K562 (cell line): ENCODE results near the gene KRT36. TPM values are rescaled to one million over a fixed set of nuclear protein-coding genes. Genes with fewer than 3 reads are reported as not detected.

Source experiments
- ATF3 ChIP-seq, 2 experiments: fragments of 450-650 bp in 1 of 2; sonication (generic) in 1 of 2; formaldehyde crosslinking in 1 of 2; IDR thresholded peaks in 1 of 2; conservative IDR thresholded peaks in 1 of 2; 2 replicates each; pipeline versions ENCODE4 v1.6.1 to v1.8.1; 2016 to 2023; ENCODE audit warnings: mild to moderate bottlenecking in 2 of 2, moderate library complexity in 2 of 2, inconsistent platforms in 1 of 2, missing genetic modification reagents in 1 of 2
- CBFA2T3 ChIP-seq: fragments of 450-650 bp; IDR thresholded peaks from 2 replicates; pipeline ENCODE4 v1.6.1; 2017
- CREM ChIP-seq: IDR thresholded peaks from 2 replicates; pipeline ENCODE4 v1.6.1; 2014; ENCODE audit warnings: antibody characterized with exemption, low read depth
- DDX20 ChIP-seq: fragments of 450-650 bp; IDR thresholded peaks from 2 replicates; pipeline ENCODE4 v1.6.1; 2016; ENCODE audit warnings: missing genetic modification characterization, low read depth, mild to moderate bottlenecking, missing compliant biosample characterization, moderate library complexity
- DMBX1 ChIP-seq: fragments of 250-450 bp; sonication (Bioruptor Pico); IDR thresholded peaks from 2 replicates; pipeline ENCODE4 v1.8.0; 2022; ENCODE audit warnings: inconsistent platforms, mild to moderate bottlenecking, moderate library complexity, borderline replicate concordance
- FOXJ2 ChIP-seq: fragments of 200-800 bp; sonication (Bioruptor generic); IDR thresholded peaks from 2 replicates; pipeline ENCODE4 v1.6.1; 2016; ENCODE audit warnings: missing genetic modification characterization, missing compliant biosample characterization
- HMG20A ChIP-seq: fragments of 450-650 bp; formaldehyde crosslinking; conservative IDR thresholded peaks from 2 replicates; pipeline ENCODE4 v1.4.0; 2020; ENCODE audit warnings: mild to moderate bottlenecking, mixed read lengths
- JUND ChIP-seq, 2 experiments: IDR thresholded peaks; 2 replicates in 1 of 2; 3 replicates in 1 of 2; pipeline ENCODE4 v1.6.1; 2011; ENCODE audit warnings: borderline replicate concordance in 2 of 2, low read depth in 2 of 2, low read length in 2 of 2, improper control_type of control experiment in 1 of 2, missing biosample characterization in 1 of 2, missing genetic modification characterization in 1 of 2, missing genetic modification reagents in 1 of 2
- KDM4B ChIP-seq, 2 experiments: fragments of 450-650 bp in 1 of 2; sonication (generic) in 1 of 2; IDR thresholded peaks; 2 replicates each; pipeline ENCODE4 v1.6.1; 2016 to 2017; ENCODE audit warnings: borderline replicate concordance in 2 of 2, antibody characterized with exemption in 1 of 2, low read depth in 1 of 2, mild to moderate bottlenecking in 1 of 2
- MAZ ChIP-seq, 2 experiments: fragments of 450-650 bp in 1 of 2; sonication (generic) in 1 of 2; formaldehyde crosslinking; IDR thresholded peaks in 1 of 2; conservative IDR thresholded peaks in 1 of 2; 2 replicates each; pipeline versions ENCODE4 v1.4.0 to v1.5.0; 2020; ENCODE audit warnings: mild to moderate bottlenecking in 1 of 2, missing genetic modification reagents in 1 of 2
- MYNN ChIP-seq, 2 experiments: sonication (generic); formaldehyde crosslinking in 1 of 2; IDR thresholded peaks; 2 replicates each; pipeline versions ENCODE4 v1.5.0 to v1.6.1; 2016 to 2020; ENCODE audit warnings: antibody characterized with exemption in 1 of 2, missing genetic modification reagents in 1 of 2
- PKNOX1 ChIP-seq: fragments of 450-650 bp; IDR thresholded peaks from 2 replicates; pipeline ENCODE4 v1.6.1; 2016
- RBFOX2 ChIP-seq: fragments of 200-400 bp; formaldehyde crosslinking; IDR thresholded peaks from 2 replicates; pipeline ENCODE4 v1.6.1; 2017; ENCODE audit warnings: low read depth, mild to moderate bottlenecking, low read length, moderate library complexity
- SMAD4 ChIP-seq: fragments of 250-450 bp; sonication (Bioruptor Pico); conservative IDR thresholded peaks from 2 replicates; pipeline ENCODE4 v1.8.0; 2021; ENCODE audit warnings: inconsistent platforms, mild to moderate bottlenecking, moderate library complexity
- TBL1XR1 ChIP-seq, 2 experiments: IDR thresholded peaks; 2 replicates each; pipeline ENCODE4 v1.6.1; 2012; ENCODE audit warnings: improper control_type of control experiment in 2 of 2, low read length in 2 of 2, mild to moderate bottlenecking in 1 of 2
- TEAD1 ChIP-seq, 2 experiments: fragments of 450-650 bp in 1 of 2; sonication (generic) in 1 of 2; formaldehyde crosslinking; IDR thresholded peaks; 2 replicates each; pipeline versions ENCODE4 v1.4.0 to v1.8.0; 2020 to 2022; ENCODE audit warnings: mild to moderate bottlenecking in 2 of 2, missing genetic modification reagents in 1 of 2
- TFAP4 ChIP-seq: sonication (generic); formaldehyde crosslinking; IDR thresholded peaks from 2 replicates; pipeline ENCODE4 v1.8.0; 2022; ENCODE audit warnings: missing genetic modification reagents, mild to moderate bottlenecking, moderate library complexity, borderline replicate concordance
- ZBTB2 ChIP-seq: fragments of 450-650 bp; IDR thresholded peaks from 2 replicates; pipeline ENCODE4 v1.6.1; 2016; ENCODE audit warnings: antibody characterized with exemption
- ZFPM2 ChIP-seq: fragments of 250-450 bp; sonication (Bioruptor Pico); IDR thresholded peaks from 2 replicates; pipeline ENCODE4 v1.5.1; 2022; ENCODE audit warnings: mild to moderate bottlenecking
- ZNF146 ChIP-seq: IDR thresholded peaks from one replicate; pipeline ENCODE4 v1.6.1; 2018; ENCODE audit warnings: missing compliant biosample characterization; ENCODE audit not compliant: unreplicated experiment
- ZNF766 ChIP-seq: fragments of 200-800 bp; sonication (Bioruptor generic); conservative IDR thresholded peaks from 2 replicates; pipeline ENCODE4 v1.6.1; 2016; ENCODE audit warnings: missing genetic modification characterization, missing compliant biosample characterization
- polyA plus RNA-seq, 8 experiments: library from polyadenylated mRNA; depleted of rRNA in 4 of 8; stranded (reverse) in 5 of 8; unstranded in 3 of 8; fragments of >200 nt; fragmentation: Nextera tagmentation in 2 of 8; fragmentation: Illumina TruSeq in 1 of 8; extraction: Ambion mirVana in 2 of 8; extraction: Trizol in 1 of 8; gene quantifications; 2 replicates each; pipeline versions ENCODE4 v1.2.1 to v1.2.3, GENCODE V29; 2011 to 2014; ENCODE audit warnings: inconsistent platforms in 1 of 8, missing spikeins in 1 of 8
- total RNA-seq, 7 experiments: library from RNA; depleted of rRNA in 6 of 7; stranded (reverse); fragments of >200 nt in 6 of 7; fragmentation: Illumina TruSeq in 2 of 7; extraction: Trizol in 2 of 7; gene quantifications; 2 replicates each; pipeline versions ENCODE4 v1.2.1 to v1.2.3, GENCODE V29; 2011 to 2021; ENCODE audit warnings: low replicate concordance in 1 of 7

The KRT36 gene
- total and polyA plus RNA-seq, 9 of the 15 experiments (the other 6 are each of a cell fraction or from before 2014, with no cell fraction given): 0.04 TPM; not detected in 8

GRCh38 chr17:41500131-41500911 lies 10.6 kb upstream of the KRT36 start (continued):
- TF ChIP-seq MAZ (CRISPR knock-in tag; conservative IDR thresholded peaks at IDR 0.05 in 1 of 2, IDR thresholded peaks at IDR 0.05 in 1 of 2): peak in 1 of 2 experiments; percentile 64; a peak in 1 of 4 replicates
- TF ChIP-seq HMG20A (CRISPR knock-in tag): no peak
- TF ChIP-seq TBL1XR1 (IDR thresholded peaks at IDR 0.05; ENCODE audit: low read length in 2 of 2): 0 out of 4 replicates have a peak, but pooled peaks of 1 of the 2 experiments have one; percentile 33
- peak; percentile 91 for TF ChIP-seq SMAD4 (CRISPR knock-in tag)
- TF ChIP-seq ZFPM2 (CRISPR knock-in tag): no peak
- peak; percentile 68 for TF ChIP-seq RBFOX2
- TF ChIP-seq KDM4B (IDR thresholded peaks at IDR 0.05; ENCODE audit: borderline replicate concordance in 2 of 2, low read depth in 1 of 2): no peak; a peak in 1 of 4 replicates
- no peak for TF ChIP-seq TEAD1 (CRISPR knock-in tag; IDR thresholded peaks at IDR 0.05)
- no peak for TF ChIP-seq ZNF146
- peak; percentile 63 for TF ChIP-seq PKNOX1
- peak; percentile 89 for TF ChIP-seq JUND (IDR thresholded peaks at IDR 0.05; ENCODE audit: borderline replicate concordance, low read depth, low read length)
- TF ChIP-seq JUND (tag; IDR thresholded peaks at IDR 0.05; ENCODE audit: borderline replicate concordance, low read depth, low read length): peak; percentile 62; the same call in 2 of the 3 replicates
- peak; percentile 74; the same call in 1 of the 2 replicates for TF ChIP-seq FOXJ2
- 0 out of 2 replicates have a peak, but pooled peaks have one; percentile 32 for TF ChIP-seq TFAP4 (CRISPR knock-in tag)
- TF ChIP-seq ZNF766 (CRISPR knock-in tag): peak; percentile 84
- TF ChIP-seq ATF3 (IDR thresholded peaks at IDR 0.05): peak; percentile 80
- TF ChIP-seq ATF3 (CRISPR knock-in tag; conservative IDR thresholded peaks at IDR 0.05): no peak
- no peak for TF ChIP-seq ZBTB2
- TF ChIP-seq MYNN (IDR thresholded peaks at IDR 0.05): peak; percentile 72; the same call in 1 of the 2 replicates
- no peak for TF ChIP-seq MYNN (CRISPR knock-in tag; IDR thresholded peaks at IDR 0.05)
- no peak for TF ChIP-seq DDX20
- TF ChIP-seq CREM: peak; percentile 40; the same call in 1 of the 2 replicates
- peak; percentile 15; the same call in 1 of the 2 replicates for TF ChIP-seq DMBX1 (CRISPR knock-in tag)
- TF ChIP-seq CBFA2T3: peak; percentile 87
